H9 (cell line): Measurements from ENCODE around the gene C16orf74. TPM values are rescaled to one million over a fixed set of nuclear protein-coding genes. Genes with fewer than 3 reads are reported as not detected.

Experiments
- DNase-seq: peaks from one replicate; pipeline ENCODE4 v3.0.0-alpha.2; 2017
- H2AFZ ChIP-seq: one replicate; pipeline ENCODE4 v1.6.1; 2013; ENCODE audit warnings: mild to moderate bottlenecking, low read length, control low read depth, moderate library complexity
- H2AK5ac ChIP-seq: 2 replicates; pipeline ENCODE4 v1.6.1; 2013; ENCODE audit warnings: low read length, control low read depth, mixed read lengths; ENCODE audit not compliant: insufficient read length
- H2BK120ac ChIP-seq: one replicate; pipeline ENCODE4 v1.6.1; 2013; ENCODE audit warnings: low read depth, mild to moderate bottlenecking, low read length, control low read depth, inconsistent platforms; ENCODE audit not compliant: poor library complexity, severe bottlenecking
- H2BK12ac ChIP-seq: 2 replicates; pipeline ENCODE4 v1.6.1; 2013; ENCODE audit warnings: low read length, control low read depth, mixed read lengths, low read depth; ENCODE audit not compliant: insufficient read length
- H2BK15ac ChIP-seq: 2 replicates; pipeline ENCODE4 v1.6.1; 2013; ENCODE audit warnings: low read depth, low read length, control low read depth
- H2BK20ac ChIP-seq: one replicate; pipeline ENCODE4 v1.6.1; 2013; ENCODE audit warnings: low read depth, mild to moderate bottlenecking, low read length, control low read depth, inconsistent platforms; ENCODE audit not compliant: poor library complexity, severe bottlenecking
- H2BK5ac ChIP-seq: 2 replicates; pipeline ENCODE4 v1.6.1; 2013; ENCODE audit warnings: low read length, control low read depth, mixed read lengths; ENCODE audit not compliant: insufficient read length
- H3K14ac ChIP-seq: 2 replicates; pipeline ENCODE4 v1.6.1; 2013; ENCODE audit warnings: low read length, control low read depth; ENCODE audit not compliant: insufficient read depth
- H3K18ac ChIP-seq: 2 replicates; pipeline ENCODE4 v1.6.1; 2013; ENCODE audit warnings: low read depth, mild to moderate bottlenecking, mixed read lengths, low read length, control low read depth; ENCODE audit not compliant: insufficient read length
- H3K23ac ChIP-seq: 2 replicates; pipeline ENCODE4 v1.6.1; 2013; ENCODE audit warnings: low read length, control low read depth, mixed read lengths, low read depth; ENCODE audit not compliant: insufficient read length
- H3K23me2 ChIP-seq: 2 replicates; pipeline ENCODE4 v1.6.1; 2013; ENCODE audit warnings: low read depth, mild to moderate bottlenecking, mixed read lengths, low read length, control low read depth; ENCODE audit not compliant: insufficient read length, poor library complexity, severe bottlenecking
- H3K27ac ChIP-seq: 2 replicates; pipeline ENCODE4 v1.5.1; 2013; ENCODE audit warnings: low read length, control low read depth, mixed read lengths, low read depth; ENCODE audit not compliant: insufficient read length
- H3K27me3 ChIP-seq: 2 replicates; pipeline ENCODE4 v1.6.1; 2013; ENCODE audit warnings: low read length, control low read depth, inconsistent platforms; ENCODE audit not compliant: insufficient read depth
- H3K4ac ChIP-seq: 2 replicates; pipeline ENCODE4 v1.6.1; 2013; ENCODE audit warnings: low read depth, mild to moderate bottlenecking, control low read depth, inconsistent platforms, low read length, moderate library complexity
- H3K4me1 ChIP-seq: 2 replicates; pipeline ENCODE4 v1.6.1; 2013; ENCODE audit warnings: low read length, control low read depth, inconsistent platforms; ENCODE audit not compliant: insufficient read depth
- H3K4me2 ChIP-seq: 2 replicates; pipeline ENCODE4 v1.6.1; 2013; ENCODE audit warnings: low read length, control low read depth, mixed read lengths; ENCODE audit not compliant: insufficient read length, insufficient read depth
- H3K56ac ChIP-seq: 2 replicates; pipeline ENCODE4 v1.6.1; 2013; ENCODE audit warnings: low read depth, mild to moderate bottlenecking, mixed read lengths, low read length, control low read depth; ENCODE audit not compliant: insufficient read length
- H3K79me1 ChIP-seq: 2 replicates; pipeline ENCODE4 v1.6.1; 2013; ENCODE audit warnings: low read depth, mild to moderate bottlenecking, moderate library complexity, low read length, control low read depth, inconsistent platforms; ENCODE audit not compliant: insufficient read depth, poor library complexity, severe bottlenecking
- H3K79me2 ChIP-seq: 2 replicates; pipeline ENCODE4 v1.6.1; 2013; ENCODE audit warnings: low read length, control low read depth, inconsistent platforms; ENCODE audit not compliant: insufficient read depth
- H3K9ac ChIP-seq: 2 replicates; pipeline ENCODE4 v1.6.1; 2013; ENCODE audit warnings: low read length, control low read depth, mixed read lengths; ENCODE audit not compliant: insufficient read length; ENCODE audit errors: extremely low read depth
- H3K9me3 ChIP-seq: one replicate; pipeline ENCODE4 v1.6.1; 2013; ENCODE audit warnings: low read depth, low read length, inconsistent platforms; ENCODE audit not compliant: control insufficient read depth
- H3T11ph ChIP-seq: one replicate; pipeline ENCODE4 v1.6.1; 2013; ENCODE audit warnings: mild to moderate bottlenecking, low read length, control low read depth, inconsistent platforms
- H4K20me1 ChIP-seq: one replicate; pipeline ENCODE4 v1.6.1; 2013; ENCODE audit not compliant: control insufficient read depth, insufficient read length, insufficient read depth
- H4K5ac ChIP-seq: 2 replicates; pipeline ENCODE4 v1.6.1; 2013; ENCODE audit warnings: low read depth, mild to moderate bottlenecking, mixed read lengths, low read length, control low read depth; ENCODE audit not compliant: insufficient read length
- H4K8ac ChIP-seq: replicated peaks from 2 replicates; pipeline ENCODE4 v1.6.1; 2013; ENCODE audit warnings: low read length, control low read depth, mixed read lengths, low read depth; ENCODE audit not compliant: insufficient read length
- H4K91ac ChIP-seq: 2 replicates; pipeline ENCODE4 v1.6.1; 2013; ENCODE audit warnings: low read depth, mild to moderate bottlenecking, moderate library complexity, mixed read lengths, low read length, control low read depth; ENCODE audit not compliant: insufficient read length
- H3K27ac Mint-ChIP-seq, 3 experiments: 2 replicates in 2 of 3; 3 replicates in 1 of 3; pipeline ENCODE4 v1.8.0; 2020 to 2021; ENCODE audit warnings: mixed read lengths in 3 of 3, mild to moderate bottlenecking in 1 of 3, moderate library complexity in 1 of 3
- H3K27me3 Mint-ChIP-seq: 2 replicates; pipeline ENCODE4 v1.8.0; 2021; ENCODE audit warnings: low read depth, mild to moderate bottlenecking, moderate library complexity, mixed read lengths
- H3K36me3 Mint-ChIP-seq, 3 experiments: 2 replicates in 2 of 3; 3 replicates in 1 of 3; pipeline ENCODE4 v1.8.0; 2020 to 2021; ENCODE audit warnings: low read depth in 3 of 3, mixed read lengths in 3 of 3; ENCODE audit not compliant: insufficient read depth in 1 of 3
- H3K4me1 Mint-ChIP-seq, 2 experiments: 2 replicates each; pipeline ENCODE4 v1.8.0; 2020; ENCODE audit warnings: mixed read lengths in 2 of 2
- H3K4me3 Mint-ChIP-seq, 2 experiments: 2 replicates in 1 of 2; 3 replicates in 1 of 2; pipeline ENCODE4 v1.8.0; 2020 to 2021; ENCODE audit warnings: mild to moderate bottlenecking in 2 of 2, mixed read lengths in 2 of 2, moderate library complexity in 1 of 2
- H3K9me3 Mint-ChIP-seq, 2 experiments: 2 replicates in 1 of 2; 3 replicates in 1 of 2; pipeline ENCODE4 v1.8.0; 2020; ENCODE audit warnings: mild to moderate bottlenecking in 2 of 2, mixed read lengths in 2 of 2, moderate library complexity in 1 of 2
- WGBS: extraction: QIAGEN DNeasy Blood & Tissue Kit; methylation state at CpG from one replicate; pipeline ENCODE4 v1.1.7; 2013; ENCODE audit warnings: missing lambda C conversion rate, low lambda C conversion rate, mixed read lengths; ENCODE audit not compliant: insufficient read length; ENCODE audit errors: extremely low coverage; 5-methylcytosine and 5-hydroxymethylcytosine counted together
- total RNA-seq: library from RNA; stranded (reverse); gene quantifications from 2 replicates; pipeline ENCODE4 v1.2.1, GENCODE V29; 2021
- TF ChIP-seq, protein P1 (sequence below): fragments of 200-600 bp; sonication (generic); conservative IDR thresholded peaks from 3 replicates; pipeline ENCODE4 v1.8.0; 2021; ENCODE audit warnings: antibody characterized with exemption, mild to moderate bottlenecking

Gene C16orf74
- total RNA-seq, 1 experiment from 2014 or later, result 5.6 TPM

DNA sequence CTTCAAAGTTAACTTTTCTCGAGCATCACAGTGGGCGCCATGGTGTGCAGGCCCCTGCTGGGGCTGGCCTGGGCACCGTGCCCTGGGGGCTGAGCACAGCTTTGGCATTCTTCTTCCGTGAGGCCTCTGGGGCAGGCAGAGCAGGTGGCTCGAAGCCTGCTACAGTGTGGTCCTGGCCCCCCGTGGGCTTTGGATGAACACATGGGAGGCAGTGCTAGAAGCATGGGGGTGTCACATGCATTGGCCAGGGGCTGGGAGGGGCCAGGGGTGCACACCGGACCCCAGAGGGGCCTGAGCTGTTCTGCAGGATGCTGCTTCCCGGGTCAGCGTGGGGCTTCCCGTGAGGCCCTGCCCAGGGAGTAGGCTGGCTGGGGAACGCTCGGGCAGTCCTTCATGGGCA, 12.1 kb upstream of the C16orf74 start:
- Histone ChIP-seq H3K14ac (no peak overlapping the region), H3K4ac (no peak overlapping the region), H2BK120ac (no peak overlapping the region), H4K91ac (no peak overlapping the region), H3T11ph (no peak overlapping the region), H3K79me2 (no peaks in the 10 kb centered on the region), H2BK12ac (no peak overlapping the region), H2BK15ac (no peak overlapping the region), H2AFZ (no peak overlapping the region), H3K18ac (no peak overlapping the region), H3K4me1 (peaks cover 1% of the 10 kb centered on the region; the same call in 1 of the 2 replicates), H4K8ac (no peak overlapping the region), H3K79me1 (no peaks in the 10 kb centered on the region), H4K5ac (no peak overlapping the region), H3K9me3 (no peaks in the 10 kb centered on the region), H3K27ac (no peak overlapping the region), H3K4me2 (no peak overlapping the region), H3K23ac (no peak overlapping the region), H2BK20ac (no peak overlapping the region), H3K9ac (no peak overlapping the region), H2BK5ac (no peak overlapping the region), H4K20me1 (no peaks in the 10 kb centered on the region), H3K27me3 (no peaks in the 10 kb centered on the region), H3K56ac (no peak overlapping the region), H3K23me2 (no peaks in the 10 kb centered on the region), H2AK5ac (no peak overlapping the region)
- Mint-ChIP-seq H3K4me1 (peaks cover 17 to 25% of the 10 kb centered on the region in 2 experiments), H3K27ac (no peak overlapping the region), H3K9me3 (no peaks in the 10 kb centered on the region), H3K27me3 (peaks cover 12% of the 10 kb centered on the region), H3K4me3 (no peak overlapping the region), H3K36me3 (no peaks in the 10 kb centered on the region; a peak in 1 of 7 replicates)
- no CpG with 5 or more reads among the region's 12 CpGs for WGBS
- no peak for DNase-seq
- TF ChIP-seq, protein P1, sequence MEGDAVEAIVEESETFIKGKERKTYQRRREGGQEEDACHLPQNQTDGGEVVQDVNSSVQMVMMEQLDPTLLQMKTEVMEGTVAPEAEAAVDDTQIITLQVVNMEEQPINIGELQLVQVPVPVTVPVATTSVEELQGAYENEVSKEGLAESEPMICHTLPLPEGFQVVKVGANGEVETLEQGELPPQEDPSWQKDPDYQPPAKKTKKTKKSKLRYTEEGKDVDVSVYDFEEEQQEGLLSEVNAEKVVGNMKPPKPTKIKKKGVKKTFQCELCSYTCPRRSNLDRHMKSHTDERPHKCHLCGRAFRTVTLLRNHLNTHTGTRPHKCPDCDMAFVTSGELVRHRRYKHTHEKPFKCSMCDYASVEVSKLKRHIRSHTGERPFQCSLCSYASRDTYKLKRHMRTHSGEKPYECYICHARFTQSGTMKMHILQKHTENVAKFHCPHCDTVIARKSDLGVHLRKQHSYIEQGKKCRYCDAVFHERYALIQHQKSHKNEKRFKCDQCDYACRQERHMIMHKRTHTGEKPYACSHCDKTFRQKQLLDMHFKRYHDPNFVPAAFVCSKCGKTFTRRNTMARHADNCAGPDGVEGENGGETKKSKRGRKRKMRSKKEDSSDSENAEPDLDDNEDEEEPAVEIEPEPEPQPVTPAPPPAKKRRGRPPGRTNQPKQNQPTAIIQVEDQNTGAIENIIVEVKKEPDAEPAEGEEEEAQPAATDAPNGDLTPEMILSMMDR, result no peak
